Stimulated activated CD4-positive, alpha-beta T cell treated with anti-CD3 and anti-CD28 coated beads, Interleukin-12 subunit alpha, Interleukin-12 subunit beta, amount 100 ng/mL, for 48 hours (primary cell): ENCODE data around the gene KCNJ2.

ENCODE experiments used
- DNase-seq, 3 donors: peaks; one replicate each; pipeline ENCODE4 v3.0.0-alpha.2; 2020; ENCODE audit warnings: low read depth in 2 of 3, low spot score in 1 of 3

KCNJ2 gene

DNA sequence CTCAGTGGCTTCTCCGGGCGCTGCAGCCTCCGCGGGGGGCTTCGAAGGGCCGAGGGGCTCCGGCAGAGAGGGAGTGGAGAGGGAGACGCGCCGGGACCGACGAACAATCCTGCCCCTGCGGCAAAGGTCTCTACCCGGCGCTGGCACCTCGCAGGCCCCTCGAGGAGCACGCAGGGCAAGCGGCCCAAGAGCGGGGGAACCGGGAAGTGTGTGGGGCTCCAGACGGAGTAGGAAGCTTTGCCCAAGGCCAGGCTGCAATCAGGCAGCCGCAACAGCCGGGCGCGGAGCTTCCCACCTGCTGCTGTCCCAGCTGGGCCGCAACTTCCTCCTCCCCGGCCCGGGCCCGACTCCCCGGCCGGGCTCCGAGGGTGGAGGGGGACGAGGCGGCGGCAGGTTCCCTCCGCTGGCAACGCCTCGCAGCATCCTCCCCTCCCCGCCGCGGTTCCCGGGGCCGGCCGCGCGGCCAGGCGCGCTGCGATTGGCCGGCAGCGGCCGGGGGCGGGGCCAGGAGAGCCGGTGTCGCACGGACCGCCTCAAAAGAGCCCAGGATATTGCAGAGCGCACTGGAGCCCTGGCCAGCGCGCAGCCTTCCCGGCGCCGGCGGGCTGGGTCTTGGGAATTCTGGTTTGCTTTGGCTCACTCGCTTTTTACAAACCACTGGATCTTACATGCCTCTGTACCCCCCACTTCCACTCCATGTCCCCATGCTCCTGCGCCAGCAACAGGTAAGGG is at the start of gene KCNJ2:
Gene KCNJ2 (plus strand): TSS at position 556 of the 732 bp plus-strand sequence. CDS start 5,508 bp downstream, outside the sequence.
- DNase-seq = peak; percentile 12 to 44 (median 30)

DNA sequence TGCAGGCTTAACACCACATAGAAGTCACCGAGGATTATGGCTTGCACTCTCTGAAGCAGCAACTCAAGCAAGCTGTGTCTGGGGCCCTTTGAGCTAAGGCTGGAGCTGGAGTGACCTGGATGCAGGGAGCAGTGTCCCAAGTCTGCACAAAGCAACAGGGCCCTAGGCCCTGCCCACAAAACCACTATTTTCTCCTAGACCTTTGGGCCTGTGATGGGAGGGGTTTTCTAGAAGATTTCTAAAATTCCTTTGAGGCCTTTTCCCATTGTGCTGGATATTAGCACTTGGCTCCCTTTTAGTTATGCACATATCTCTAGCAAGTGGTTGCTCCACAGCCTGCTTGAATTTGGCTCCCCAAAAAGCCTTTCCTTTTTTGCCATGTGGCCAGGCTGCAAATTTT is 49.8 kb upstream of the KCNJ2 start:
- DNase-seq = no peak

DNA sequence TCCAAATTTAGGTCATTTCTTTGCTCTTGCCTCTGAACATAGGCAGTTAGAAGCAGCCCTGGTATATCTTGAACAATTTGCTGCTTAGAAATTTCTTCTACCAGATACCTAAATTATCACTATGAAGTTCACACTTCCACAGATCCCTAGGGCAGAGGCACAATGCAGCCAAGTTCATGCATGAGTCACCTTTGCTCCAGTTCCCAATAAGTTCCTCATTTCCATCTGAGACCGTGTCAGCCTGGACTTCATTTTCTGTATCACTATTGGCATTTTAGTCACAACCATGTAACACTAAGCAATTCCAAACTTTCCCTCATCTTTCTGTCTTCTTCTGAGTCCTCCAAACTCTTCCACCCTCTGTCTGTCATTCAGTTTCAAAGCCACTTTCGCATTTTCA is 49.3 kb upstream of the KCNJ2 start:
- no peak for DNase-seq

DNA sequence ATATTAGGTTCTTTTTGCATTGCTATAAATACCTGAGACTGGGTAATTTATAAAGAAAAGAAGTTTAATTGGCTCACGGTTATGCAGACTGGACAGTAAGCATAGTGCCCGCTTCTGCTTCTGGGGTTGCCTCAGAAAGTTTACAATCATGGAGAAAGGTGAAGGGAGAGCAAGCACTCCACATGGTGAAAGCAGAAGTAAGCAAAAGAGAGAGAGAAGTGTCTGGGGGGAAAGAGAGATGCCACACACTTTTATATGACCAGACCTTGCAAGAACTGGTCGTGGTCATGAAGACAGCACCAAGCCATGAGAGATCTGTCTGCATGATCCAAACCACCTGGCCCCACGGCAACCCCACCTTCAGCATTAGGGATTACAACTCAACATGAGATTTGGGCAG is 48.9 kb upstream of the KCNJ2 start:
- DNase-seq = no peak

DNA sequence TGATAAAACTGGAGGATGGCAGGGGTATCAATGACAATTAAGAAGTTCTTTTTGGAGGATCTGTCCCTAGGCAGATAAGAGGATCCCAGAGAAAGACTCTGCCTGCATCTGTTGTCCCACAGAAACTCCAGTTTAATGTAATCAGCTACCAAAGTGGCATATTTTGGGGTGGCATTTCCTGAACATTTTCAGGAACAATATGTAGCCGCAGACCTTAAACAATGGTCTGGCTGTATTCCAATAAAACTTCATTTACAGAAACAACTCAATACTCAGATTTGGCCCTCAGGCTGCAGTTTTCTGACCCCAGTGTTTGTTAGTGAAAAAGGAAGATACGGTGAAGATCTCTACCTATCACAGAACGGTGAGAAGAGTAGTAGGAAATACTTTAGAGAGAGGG is 48.2 kb upstream of the KCNJ2 start:
- DNase-seq = no peak

DNA sequence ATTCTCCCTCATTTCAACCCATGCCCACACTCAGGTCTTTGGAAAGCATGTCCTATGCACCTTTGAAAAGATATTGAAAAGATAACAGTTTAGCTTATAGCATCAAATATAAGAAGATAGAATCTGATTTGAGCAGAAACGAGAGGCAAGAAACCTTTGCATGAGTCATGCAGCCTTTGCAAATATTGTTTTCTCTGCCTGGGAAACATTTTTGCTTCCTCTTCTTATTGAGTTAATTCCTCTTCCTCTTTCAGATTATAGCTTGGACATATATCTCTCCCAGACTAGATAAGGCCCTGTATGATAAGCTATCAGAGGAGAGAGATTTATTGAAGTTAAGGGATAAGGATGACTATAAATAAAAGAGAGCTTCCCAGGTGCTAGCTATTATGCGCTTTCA is 46.1 kb upstream of the KCNJ2 start:
- no peak for DNase-seq

DNA sequence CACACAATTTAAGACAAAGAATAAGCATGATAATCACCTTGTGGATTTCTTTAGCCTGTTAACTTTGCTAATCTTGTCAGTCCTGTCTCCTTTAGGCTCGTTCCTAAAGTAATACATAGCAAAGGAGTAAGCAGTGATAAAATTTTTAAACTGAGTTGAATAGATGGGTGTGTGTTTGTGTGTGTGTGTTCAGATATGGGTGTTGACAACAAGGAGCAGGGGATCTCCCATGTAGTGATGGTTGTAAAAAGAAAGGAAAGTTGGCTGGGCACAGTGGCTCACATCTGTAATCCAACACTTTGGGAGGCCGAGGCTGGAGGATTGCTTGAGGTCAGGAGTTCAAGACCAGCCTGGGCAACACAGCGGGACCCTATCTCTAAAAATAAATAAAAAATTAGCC is 44.6 kb upstream of the KCNJ2 start:
- DNase-seq = no peak

DNA sequence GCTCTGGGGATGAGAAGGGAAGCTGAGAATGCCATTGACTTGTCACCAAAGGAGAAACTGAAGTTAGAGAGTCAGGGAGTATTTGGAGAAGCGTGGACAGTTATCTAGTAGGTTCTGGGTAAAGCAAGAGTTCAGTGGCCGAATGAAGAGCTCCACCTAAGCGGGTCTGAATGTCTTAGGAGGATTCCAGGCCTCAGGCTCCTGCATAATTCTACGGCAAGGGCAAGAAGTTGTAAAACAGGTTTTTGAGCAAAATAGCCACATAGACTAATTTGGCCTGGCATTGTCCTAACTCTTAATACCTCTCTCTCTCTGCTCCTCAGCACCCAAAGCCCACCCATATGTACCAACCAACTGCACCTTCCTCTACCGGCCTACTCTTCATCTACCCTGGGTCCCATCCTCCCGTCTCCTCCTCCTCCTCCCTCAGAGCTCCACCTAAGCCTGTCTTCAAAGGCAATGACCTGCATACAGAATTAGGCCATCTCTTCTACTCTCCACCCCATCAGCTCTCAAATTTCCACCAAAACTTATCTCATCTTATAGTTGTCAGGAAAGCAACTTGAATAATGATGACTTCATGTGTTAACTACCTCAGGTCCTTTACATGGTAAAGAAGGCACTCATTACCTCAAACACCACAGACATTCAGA is 42.0 kb upstream of the KCNJ2 start:
- DNase-seq = no peak

DNA sequence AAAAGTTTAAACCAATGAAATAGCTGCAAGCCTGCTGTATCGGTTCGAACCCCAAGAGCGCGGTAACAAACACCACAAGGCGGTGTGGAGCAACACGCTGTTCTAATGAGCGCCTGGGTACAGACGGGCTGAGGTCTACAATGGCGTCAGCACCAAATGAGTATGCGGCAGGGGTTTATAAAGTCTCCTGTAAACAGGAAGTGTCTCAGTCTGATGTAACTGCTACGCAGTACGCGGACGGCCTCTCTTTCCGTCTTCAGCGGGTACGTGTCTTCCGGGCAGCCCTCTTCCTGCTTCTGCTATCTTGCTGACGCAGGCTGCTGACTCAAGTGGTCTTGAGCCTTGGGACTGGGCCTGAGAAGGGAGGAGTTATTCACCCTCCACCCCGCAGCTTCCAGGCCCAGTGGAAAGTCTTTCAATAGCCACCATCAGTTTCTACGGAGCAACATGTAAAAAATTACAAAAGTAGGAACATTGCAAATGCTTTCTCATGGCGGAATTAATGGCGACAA is 40.5 kb upstream of the KCNJ2 start:
- no peak for DNase-seq

DNA sequence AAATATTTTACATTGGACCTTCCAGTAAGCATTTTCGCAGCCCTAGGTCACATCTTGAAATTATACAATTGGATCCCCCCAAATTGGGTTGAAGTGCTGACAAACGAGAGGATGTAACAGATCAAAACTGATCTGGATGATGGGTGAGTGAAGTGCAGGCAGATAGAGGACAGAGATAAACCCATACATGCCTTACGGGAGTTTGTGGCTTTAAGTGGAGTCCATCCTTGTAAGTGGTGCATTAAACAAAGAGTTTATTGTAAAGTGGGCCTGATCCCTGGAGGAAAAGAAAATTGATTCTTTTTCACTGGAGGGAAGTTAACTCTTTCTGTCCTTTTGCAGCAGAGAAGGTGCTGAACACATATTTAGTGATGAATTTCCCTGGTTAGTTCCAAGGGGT is 39.0 kb upstream of the KCNJ2 start:
- DNase-seq = no peak

DNA sequence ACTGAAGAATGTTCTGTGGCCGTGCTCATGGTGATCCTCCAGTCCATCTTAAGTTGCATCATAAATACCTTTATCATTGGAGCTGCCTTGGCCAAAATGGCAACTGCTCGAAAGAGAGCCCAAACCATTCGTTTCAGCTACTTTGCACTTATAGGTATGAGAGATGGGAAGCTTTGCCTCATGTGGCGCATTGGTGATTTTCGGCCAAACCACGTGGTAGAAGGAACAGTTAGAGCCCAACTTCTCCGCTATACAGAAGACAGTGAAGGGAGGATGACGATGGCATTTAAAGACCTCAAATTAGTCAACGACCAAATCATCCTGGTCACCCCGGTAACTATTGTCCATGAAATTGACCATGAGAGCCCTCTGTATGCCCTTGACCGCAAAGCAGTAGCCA is 36.8 kb upstream of the KCNJ2 start:
- no peak for DNase-seq

DNA sequence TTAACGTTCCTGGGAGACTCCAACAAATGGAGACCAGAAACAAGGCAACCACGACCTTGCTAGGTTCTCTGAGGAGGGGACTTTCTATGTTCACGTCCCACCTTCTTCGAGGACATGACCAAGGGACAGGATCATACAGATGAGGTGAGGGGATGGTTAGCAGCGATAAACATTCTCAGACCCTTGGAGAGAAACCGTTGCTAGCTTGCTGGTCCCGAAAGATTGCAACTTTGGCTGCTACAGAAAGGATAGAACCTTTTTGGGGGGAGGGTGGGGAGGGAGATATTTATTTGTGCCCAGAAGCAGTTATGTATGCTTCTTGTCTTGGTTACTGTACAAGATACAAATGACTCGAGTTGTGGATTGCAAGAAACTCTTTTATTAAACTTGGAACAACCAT is 35.3 kb upstream of the KCNJ2 start:
- no peak for DNase-seq

DNA sequence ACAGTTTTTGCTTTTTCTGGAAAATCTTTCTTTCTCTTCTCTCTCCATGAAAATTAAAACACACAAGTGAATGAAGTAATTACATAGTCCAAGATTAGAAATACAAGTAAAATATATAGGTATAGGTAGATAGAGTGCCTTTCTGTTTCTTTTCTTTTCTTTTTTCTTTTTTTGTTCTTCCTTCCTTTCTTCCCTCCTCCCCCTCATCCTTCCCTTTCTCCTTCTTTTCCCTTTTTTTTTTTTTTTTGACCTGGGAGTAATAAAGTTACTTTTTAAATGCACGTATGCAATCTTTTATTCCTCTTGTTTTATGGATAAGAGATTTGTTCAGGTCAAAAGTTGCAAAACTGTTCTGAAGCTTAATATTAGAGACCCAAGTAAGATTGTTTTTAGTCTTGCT is 34.6 kb upstream of the KCNJ2 start:
- DNase-seq = no peak

DNA sequence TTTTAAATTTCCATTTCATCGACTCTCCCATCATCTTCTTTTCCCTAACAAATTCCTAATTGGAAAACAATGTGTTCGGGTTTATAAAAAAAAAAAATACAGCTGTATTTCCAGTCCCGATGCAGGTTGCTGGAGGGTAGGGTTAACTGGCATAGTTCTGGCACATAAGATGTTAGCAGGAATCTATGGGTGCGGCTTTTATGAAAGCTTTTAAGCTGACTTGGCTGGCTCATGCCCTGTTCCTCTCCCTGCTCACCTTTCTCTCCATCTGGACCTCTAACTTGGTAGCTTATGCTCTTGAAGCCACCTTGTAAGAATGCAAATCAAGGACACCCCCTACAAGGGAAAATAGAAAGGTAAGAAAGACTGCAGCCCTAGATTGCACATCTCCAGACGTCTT is 33.2 kb upstream of the KCNJ2 start:
- no peak for DNase-seq

DNA sequence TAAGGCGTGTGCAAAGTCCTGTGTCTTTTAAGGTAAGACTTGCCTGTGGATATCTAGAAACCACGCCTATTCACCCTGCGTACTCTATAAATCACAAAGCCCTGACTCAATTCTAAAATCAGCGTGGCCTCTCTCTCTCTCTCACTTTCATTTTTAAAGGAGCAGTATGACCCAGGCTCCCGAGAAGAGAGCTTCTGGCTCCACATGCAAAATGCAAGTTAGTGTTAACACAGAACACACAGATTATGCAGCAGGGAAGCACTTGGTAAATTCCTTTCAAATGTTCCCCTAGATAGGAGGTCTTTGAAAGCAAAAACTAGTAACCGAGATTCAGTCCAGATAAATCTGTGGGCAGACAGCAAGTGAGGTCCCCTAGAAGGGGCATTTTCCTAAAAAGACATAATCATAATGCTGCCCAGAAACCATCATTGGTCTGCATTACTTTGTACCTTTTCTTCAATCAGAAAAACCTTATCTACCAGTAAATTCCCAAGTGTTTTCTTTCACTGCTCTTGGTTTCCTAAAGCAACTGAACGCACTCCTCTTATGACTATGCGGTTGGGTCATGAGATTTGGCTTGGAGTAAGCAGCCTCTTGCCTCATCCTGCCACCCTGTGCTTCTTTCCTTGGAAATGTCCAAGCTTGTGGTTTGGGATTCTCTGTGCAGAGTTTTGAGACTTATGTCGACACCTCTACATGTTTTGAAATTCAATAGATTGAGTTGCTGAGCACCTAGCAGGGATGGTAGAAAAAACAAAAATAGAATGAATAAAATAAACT is 31.7 kb upstream of the KCNJ2 start:
- peak; percentile 17 to 27 (median 18) for DNase-seq

DNA sequence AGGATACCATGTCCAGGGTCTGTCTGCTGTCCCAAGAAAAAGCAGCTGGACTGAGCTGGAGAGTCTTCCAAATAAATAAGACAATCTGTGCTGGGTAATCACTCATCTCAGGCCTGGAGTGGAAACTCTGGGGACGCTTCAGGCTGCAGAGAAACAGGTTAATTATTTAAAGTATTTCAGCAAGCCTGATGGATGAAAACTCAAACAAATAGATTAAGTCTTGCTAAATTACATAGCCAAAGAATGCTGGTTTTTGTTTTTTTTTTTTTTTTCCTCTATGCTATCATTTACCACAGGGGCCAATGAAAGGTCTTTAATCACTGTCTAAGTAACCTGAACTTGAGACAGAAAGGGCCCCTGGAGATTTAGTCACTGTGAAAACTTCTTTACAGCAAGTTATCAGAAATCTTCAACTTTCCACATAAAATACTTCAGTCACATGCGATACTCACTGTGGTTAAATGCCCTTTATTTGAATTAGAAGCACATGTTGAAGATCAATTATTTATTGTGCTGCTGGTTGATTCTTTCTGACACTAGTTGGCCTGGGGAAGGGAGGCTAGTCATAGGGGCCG is 31.0 kb upstream of the KCNJ2 start:
- DNase-seq = no peak

DNA sequence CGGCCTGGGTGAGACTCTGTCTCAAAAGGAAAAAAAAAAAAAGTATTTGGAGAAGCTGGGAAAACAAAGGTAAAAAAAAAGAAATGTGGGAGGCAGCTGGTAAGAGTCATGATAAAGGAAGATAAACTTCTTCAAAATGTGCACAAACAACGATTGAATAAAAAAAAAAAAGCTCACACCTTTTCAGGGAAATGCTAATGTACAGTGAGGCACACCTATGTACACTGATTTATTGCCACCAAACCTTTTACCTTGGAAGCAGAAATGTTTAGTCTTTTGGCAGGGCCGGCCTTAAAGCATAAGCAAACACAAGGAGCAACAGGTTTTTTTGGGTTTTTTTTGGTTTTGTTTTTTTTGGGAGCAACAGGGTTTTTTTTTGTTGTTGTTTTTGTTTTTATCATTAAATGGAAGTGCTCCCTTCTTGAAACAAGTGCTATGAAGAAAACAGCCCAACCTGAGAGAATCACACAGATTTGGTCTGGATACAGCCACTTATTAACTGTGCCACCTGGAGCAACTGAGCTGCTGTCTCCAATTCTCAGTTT is 29.8 kb upstream of the KCNJ2 start:
- no peak for DNase-seq

DNA sequence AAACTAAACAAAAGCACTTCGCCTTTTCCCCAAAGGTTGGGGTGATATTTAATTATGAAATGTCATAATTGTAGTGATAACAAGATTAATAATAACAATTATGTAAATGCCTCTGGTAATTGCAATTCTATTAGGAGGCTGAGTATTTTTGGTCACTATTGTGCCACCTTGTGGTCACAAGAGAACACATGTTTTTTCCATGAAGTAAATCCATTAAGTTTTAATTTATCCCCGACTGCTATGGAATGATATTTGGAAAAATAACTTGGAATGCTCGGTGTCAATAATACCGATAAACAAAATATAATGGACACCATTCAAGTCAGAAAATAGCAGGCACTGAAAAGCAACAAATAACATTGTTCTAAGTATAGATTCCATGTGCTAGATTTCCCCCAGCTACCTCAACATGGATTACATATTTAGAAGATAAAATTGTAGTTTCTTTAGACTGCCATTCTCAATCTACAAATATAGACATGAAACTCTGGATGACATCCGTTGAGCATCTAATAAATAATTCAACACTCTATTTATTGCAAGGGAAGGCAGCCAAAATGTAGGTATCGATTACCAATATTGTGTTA is 25.0 kb upstream of the KCNJ2 start:
- no peak for DNase-seq

DNA sequence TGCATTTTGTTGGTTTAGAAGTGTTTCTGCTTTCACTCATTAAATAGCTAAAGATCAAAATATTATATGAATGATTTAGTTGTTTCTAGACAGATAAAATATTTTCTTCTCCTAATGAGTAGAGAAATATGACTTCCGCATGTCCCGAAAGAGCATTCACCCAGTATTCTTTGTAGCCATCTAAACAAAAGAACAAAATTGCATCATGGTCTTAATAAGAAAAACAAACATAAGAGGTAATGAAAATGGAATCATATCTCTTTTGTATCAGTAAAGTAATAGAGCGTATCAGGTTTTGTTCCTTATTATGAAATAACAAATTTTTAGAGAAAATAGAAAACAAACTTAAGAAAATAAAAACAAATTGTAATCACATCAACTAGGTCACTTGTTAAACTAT is 16.1 kb upstream of the KCNJ2 start:
- no peak for DNase-seq

DNA sequence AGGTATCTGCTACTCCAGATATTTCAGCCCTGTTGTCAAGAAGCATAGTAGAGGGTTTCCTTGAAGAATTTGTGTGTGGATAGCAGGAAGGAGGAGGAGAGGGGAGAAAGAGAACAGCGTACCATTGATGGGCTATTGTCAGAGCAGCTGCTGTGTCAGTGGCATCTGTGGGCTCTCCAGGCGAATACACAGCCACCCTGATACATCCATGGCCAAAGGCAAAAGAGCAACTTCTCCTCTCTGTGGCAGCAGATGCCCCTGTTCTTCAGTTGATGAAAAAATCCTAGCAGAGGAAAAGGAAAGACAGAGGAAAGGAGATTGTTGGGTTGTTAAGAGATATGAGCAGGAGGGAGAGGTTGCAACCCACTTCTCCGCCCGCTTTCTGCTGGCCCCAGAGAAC is 12.2 kb upstream of the KCNJ2 start:
- no peak for DNase-seq

DNA sequence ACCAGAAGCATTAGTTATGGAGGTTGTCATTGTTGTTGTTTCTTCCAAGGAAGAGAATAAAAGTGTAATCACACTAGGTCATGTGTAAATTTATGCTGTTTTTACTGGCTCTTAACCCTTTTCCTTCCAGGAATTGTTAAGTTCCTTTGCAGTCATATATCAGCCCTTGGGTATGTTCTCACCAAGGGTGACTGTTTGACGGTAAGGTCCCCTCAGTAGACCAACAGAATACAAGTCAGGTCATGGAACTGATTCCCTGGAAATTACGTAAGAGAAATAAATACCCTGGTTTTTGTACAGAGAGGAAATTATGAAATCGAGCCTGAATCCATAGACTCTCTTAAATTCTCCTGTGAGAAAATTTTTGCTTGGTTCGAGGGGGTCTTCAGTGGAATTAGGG is 11.2 kb upstream of the KCNJ2 start:
- DNase-seq = no peak
